Psoas muscle (tissue), 8 donors: Measurements from ENCODE around the gene CNN2. TPM values are rescaled to one million over a fixed set of nuclear protein-coding genes. Genes with fewer than 3 reads are reported as not detected.

ENCODE experiments used
- ATAC-seq, 4 donors: fragments of 200-7000 bp; cut with Tn5 transposase; one replicate each; pipeline ENCODE4 v1.9.1; 2020; ENCODE audit warnings: moderate library complexity in 3 of 4, mild to moderate bottlenecking in 2 of 4
- DNase-seq, 2 donors: peaks; one replicate each; pipeline ENCODE4 v3.0.0-alpha.2; 2020
- H3K27ac ChIP-seq: fragments of 200-600 bp; one replicate; pipeline ENCODE4 v1.8.0; 2022
- H3K27me3 ChIP-seq, 3 donors: fragments of 200-600 bp in 1 of 3; one replicate each; pipeline versions ENCODE4 v1.6.1 to v1.8.0; 2013 to 2022; ENCODE audit warnings: low read length in 2 of 3, mild to moderate bottlenecking in 2 of 3, moderate library complexity in 1 of 3; ENCODE audit not compliant: insufficient read depth in 3 of 3
- H3K36me3 ChIP-seq, 2 donors: fragments of 200-600 bp in 1 of 2; one replicate each; pipeline versions ENCODE4 v1.6.1 to v1.8.0; 2013 to 2022; ENCODE audit warnings: low read depth in 1 of 2, mild to moderate bottlenecking in 1 of 2, moderate library complexity in 1 of 2; ENCODE audit not compliant: insufficient read depth in 1 of 2
- H3K4me1 ChIP-seq: fragments of 200-600 bp; one replicate; pipeline ENCODE4 v1.8.0; 2022
- H3K4me3 ChIP-seq: fragments of 200-600 bp; one replicate; pipeline ENCODE4 v1.8.0; 2022; ENCODE audit warnings: mild to moderate bottlenecking
- H3K9me3 ChIP-seq: fragments of 200-600 bp; one replicate; pipeline ENCODE4 v1.8.0; 2022
- CTCF ChIP-seq: fragments of 200-600 bp; IDR thresholded peaks from one replicate; pipeline ENCODE4 v1.8.0; 2022; ENCODE audit warnings: antibody characterized with exemption
- WGBS, 3 donors: extraction: QIAGEN DNeasy Blood & Tissue Kit; methylation state at CpG; one replicate each; pipeline versions ENCODE4 v1.1.6 to v1.1.7; 2013; 5-methylcytosine and 5-hydroxymethylcytosine counted together
- intact Hi-C, 2 donors: fragments of 100-400 bp; cut with DNase I; formaldehyde crosslinking; loops; one replicate each; pipeline versions ENCODE4 v1.11.0 to v1.14.2; 2022
- polyA plus RNA-seq, 3 donors: library from polyadenylated mRNA; stranded (reverse); fragments of 200-250 nt; gene quantifications; one replicate each; pipeline ENCODE4 v1.2.3, GENCODE V29; 2013
- total RNA-seq, 4 donors: library from RNA; stranded (reverse); fragmentation: NEBNext Ultra II Directional in 2 of 4; extraction: Animal tissue kit (Norgen Biotek cat#: 25700) in 2 of 4; gene quantifications; one replicate each; pipeline versions ENCODE4 v1.2.1 to v1.2.4, GENCODE V29; 2021 to 2023
- donor health status: healthy with polysubstance abuse.
- donor health status: DM: no; HTN: no; CAD: no; lungs with moderate emphysema.
- donor health status: Bipolar disorder and iron deficiency.
- donor health status: healthy.
- donor health status: DM: yes; HTN: yes; CAD: no.
- donor health status: DM: no; HTN: no; CAD: no.
- donor health status: DM: no; HTN: no; CAD: no.
- donor health status: DM: yes; HTN: yes; CAD: no.

Gene CNN2
- total and polyA plus RNA-seq, 7 donors = 1.7 to 9.5 (median 6.3) TPM

DNA sequence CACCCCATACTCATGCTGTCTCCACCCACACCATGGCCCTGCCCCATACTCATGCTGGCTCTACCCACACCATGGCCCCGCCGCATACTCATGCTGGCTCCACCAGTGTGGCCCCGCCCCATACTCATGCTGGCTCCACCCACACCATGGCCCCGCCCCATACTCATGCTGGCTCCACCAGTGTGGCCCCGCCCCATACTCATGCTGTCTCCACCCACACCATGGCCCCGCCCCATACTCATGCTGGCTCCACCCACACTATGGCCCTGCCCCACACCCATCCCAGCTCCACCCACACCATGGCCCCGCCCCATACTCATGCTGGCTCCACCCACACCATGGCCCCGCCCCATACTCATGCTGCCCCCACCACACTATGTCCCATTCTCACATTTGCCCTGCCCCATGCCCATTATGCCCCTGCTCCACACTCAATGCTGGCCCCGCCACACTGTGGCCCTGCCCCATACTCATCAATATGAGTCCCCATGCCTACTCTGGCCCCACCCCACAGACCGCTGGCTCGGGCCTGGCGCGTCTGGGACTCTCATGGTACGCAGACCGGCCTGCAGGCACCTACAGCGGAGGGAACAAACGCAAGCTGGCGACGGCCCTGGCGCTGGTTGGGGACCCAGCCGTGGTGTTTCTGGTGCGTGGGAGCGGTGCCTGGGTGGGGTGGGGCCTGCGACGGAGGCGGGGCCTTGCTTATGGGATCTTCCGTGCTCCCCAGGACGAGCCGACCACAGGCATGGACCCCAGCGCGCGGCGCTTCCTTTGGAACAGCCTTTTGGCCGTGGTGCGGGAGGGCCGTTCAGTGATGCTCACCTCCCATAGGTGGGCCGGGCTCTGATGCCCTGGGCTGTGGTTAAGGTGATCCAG, 36.9 kb downstream of the CNN2 start:
- no peak for TF ChIP-seq CTCF
- H3K27ac ChIP-seq = no peak overlapping the region
- DNase-seq (peak; percentile 23 to 70), ATAC-seq (no peak)
- no peak overlapping the region for H3K4me3 ChIP-seq
- intact Hi-C loops = no loop called here
- peaks cover 0 to 12% of the 10 kb centered on the region in 2 donors for H3K36me3 ChIP-seq
- H3K27me3 ChIP-seq = peaks cover 0 to 35% (median 15%) of the 10 kb centered on the region in 3 donors
- H3K4me1 ChIP-seq = peaks cover 20% of the 10 kb centered on the region
- 73 to 91% (median 79%) methylated on average over 36 to 37 of the region's 37 CpGs for WGBS, 3 donors
- H3K9me3 ChIP-seq = peaks cover 7% of the 10 kb centered on the region

GRCh38 chr19:1063909-1064660, 37.7 kb downstream of the CNN2 start:
- no peaks in the 10 kb centered on the region for H3K9me3 ChIP-seq
- TF ChIP-seq CTCF = no peak
- DNase-seq (peak in 1 of 2 donors; percentile 13), ATAC-seq (no peak)
- no peak overlapping the region for H3K4me3 ChIP-seq
- intact Hi-C loops = no loop called here
- peaks cover 0 to 43% (median 18%) of the 10 kb centered on the region in 3 donors for H3K27me3 ChIP-seq
- H3K27ac ChIP-seq = no peak overlapping the region
- peaks cover 20% of the 10 kb centered on the region for H3K4me1 ChIP-seq
- H3K36me3 ChIP-seq = peaks cover 0 to 4% of the 10 kb centered on the region in 2 donors
- WGBS, 3 donors = 60 to 86% (median 72%) methylated on average over 36 to 37 of the region's 37 CpGs

DNA sequence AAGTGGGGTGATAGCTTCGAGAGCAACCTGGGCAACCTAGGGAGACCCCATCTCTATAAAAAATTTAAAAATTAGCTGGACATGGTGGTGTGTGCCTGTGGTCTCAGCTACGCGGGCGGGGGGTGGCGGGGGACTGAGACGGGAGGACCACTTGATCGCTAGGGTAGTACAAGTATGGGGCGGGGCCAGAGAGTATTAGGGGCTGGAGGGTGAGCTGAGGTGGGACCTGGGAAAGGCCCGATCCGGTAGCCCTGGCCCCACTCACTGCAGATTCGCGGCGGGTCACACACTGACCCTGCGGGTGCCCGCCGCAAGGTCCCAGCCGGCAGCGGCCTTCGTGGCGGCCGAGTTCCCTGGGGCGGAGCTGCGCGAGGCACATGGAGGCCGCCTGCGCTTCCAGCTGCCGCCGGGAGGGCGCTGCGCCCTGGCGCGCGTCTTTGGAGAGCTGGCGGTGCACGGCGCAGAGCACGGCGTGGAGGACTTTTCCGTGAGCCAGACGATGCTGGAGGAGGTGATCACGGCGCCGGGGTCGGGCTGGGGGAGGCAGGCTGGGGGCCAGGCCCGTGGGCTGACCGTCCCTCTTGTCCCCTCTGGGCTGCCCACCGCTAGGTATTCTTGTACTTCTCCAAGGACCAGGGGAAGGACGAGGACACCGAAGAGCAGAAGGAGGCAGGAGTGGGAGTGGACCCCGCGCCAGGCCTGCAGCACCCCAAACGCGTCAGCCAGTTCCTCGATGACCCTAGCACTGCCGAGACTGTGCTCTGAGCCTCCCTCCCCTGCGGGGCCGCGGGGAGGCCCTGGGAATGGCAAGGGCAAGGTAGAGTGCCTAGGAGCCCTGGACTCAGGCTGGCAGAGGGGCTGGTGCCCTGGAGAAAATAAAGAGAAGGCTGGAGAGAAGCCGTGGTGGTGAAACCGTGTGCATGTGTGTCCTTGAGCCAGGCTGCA, 38.5 kb downstream of the CNN2 start:
- intact Hi-C loops = no loop called here
- Histone ChIP-seq H3K9me3 (no peaks in the 10 kb centered on the region), H3K4me1 (peaks cover 20% of the 10 kb centered on the region), H3K27ac (no peak overlapping the region), H3K36me3 (no peaks in the 10 kb centered on the region), H3K4me3 (no peak overlapping the region), H3K27me3 (peaks cover 0 to 52% (median 27%) of the 10 kb centered on the region in 3 donors)
- DNase-seq = peak; percentile 76 to 82
- WGBS, 3 donors = 7 to 10% (median 9%) methylated on average over 53 to 60 of the region's 60 CpGs
- peak; percentile 72 to 87 (median 79) for ATAC-seq
- TF ChIP-seq CTCF = peak; percentile 78

DNA sequence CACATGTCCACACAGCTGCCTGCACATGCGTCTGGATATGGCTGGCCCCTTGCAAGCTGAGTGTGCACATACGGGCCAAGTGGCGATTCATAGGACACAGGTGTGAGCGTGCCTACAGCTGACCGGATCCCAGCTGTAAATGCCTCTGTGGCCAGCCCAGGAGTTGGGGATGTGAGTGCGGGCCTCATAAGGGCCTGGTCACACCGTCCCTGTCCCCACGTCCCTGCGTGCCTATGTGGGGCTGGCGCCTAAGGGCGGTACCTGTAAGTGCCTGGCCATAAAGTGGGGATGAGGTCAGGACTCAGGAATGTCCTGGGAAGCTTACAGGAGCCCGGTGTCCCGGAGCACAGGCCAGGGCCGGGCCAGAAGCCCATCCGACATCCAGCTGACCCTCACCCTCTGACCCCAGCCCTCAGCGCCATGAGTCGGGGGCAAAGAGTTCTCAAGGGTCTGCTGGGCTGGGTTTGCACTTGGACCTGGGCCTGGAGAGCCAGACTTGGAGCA, 39.2 kb downstream of the CNN2 start:
- H3K9me3 ChIP-seq = no peaks in the 10 kb centered on the region
- no peak overlapping the region for H3K27ac ChIP-seq
- ATAC-seq (peak; percentile 10 to 24 (median 11)), DNase-seq (no peak)
- 32 to 40% (median 40%) methylated on average over 17 of the region's 17 CpGs for WGBS, 3 donors
- TF ChIP-seq CTCF = no peak
- H3K4me1 ChIP-seq = peaks cover 20% of the 10 kb centered on the region
- H3K27me3 ChIP-seq = peaks cover 0 to 59% (median 29%) of the 10 kb centered on the region in 3 donors
- H3K36me3 ChIP-seq = no peaks in the 10 kb centered on the region
- intact Hi-C loops = no loop called here
- H3K4me3 ChIP-seq = no peak overlapping the region
